Liver (tissue), 9 donors: Measurements from ENCODE around the gene RPS19BP1. TPM values are rescaled to one million over a fixed set of nuclear protein-coding genes. Genes with fewer than 3 reads are reported as not detected.

ENCODE experiments used
- DNase-seq: peaks from one replicate; pipeline ENCODE4 v3.0.0-alpha.2; 2017; ENCODE audit warnings: low spot score
- H3K27ac ChIP-seq, 2 donors: one replicate each; pipeline ENCODE4 v1.7.0; 2013; ENCODE audit warnings: inconsistent platforms in 2 of 2, low read length in 2 of 2, control low read depth in 1 of 2, low read depth in 1 of 2, mild to moderate bottlenecking in 1 of 2
- H3K27me3 ChIP-seq, 4 donors: one replicate each; pipeline versions ENCODE4 v1.6.1 to v1.7.0; 2013; ENCODE audit warnings: low read length in 3 of 4, inconsistent platforms in 1 of 4, mild to moderate bottlenecking in 1 of 4, moderate library complexity in 1 of 4; ENCODE audit not compliant: control insufficient read depth in 4 of 4, insufficient read depth in 4 of 4
- H3K36me3 ChIP-seq, 4 donors: one replicate each; pipeline versions ENCODE4 v1.6.1 to v1.7.0; 2013; ENCODE audit warnings: low read length in 3 of 4, mild to moderate bottlenecking in 3 of 4, low read depth in 1 of 4, moderate library complexity in 1 of 4; ENCODE audit not compliant: control insufficient read depth in 4 of 4, insufficient read depth in 3 of 4
- H3K4me1 ChIP-seq, 4 donors: one replicate each; pipeline versions ENCODE4 v1.6.1 to v1.7.0; 2013; ENCODE audit warnings: low read length in 3 of 4, mild to moderate bottlenecking in 3 of 4, moderate library complexity in 1 of 4; ENCODE audit not compliant: control insufficient read depth in 4 of 4, insufficient read depth in 4 of 4
- H3K4me3 ChIP-seq, 3 donors: one replicate each; pipeline versions ENCODE4 v1.6.1 to v1.7.0; 2013; ENCODE audit warnings: low read length in 3 of 3, control low read depth in 1 of 3, low read depth in 1 of 3, mild to moderate bottlenecking in 1 of 3
- H3K9ac ChIP-seq, 2 donors: one replicate each; pipeline ENCODE4 v1.7.0; 2013; ENCODE audit warnings: low read length in 2 of 2, mild to moderate bottlenecking in 2 of 2, moderate library complexity in 2 of 2, control low read depth in 1 of 2, low read depth in 1 of 2
- H3K9me3 ChIP-seq, 4 donors: one replicate each; pipeline versions ENCODE4 v1.6.1 to v1.7.0; 2013; ENCODE audit warnings: low read length in 3 of 4; ENCODE audit not compliant: control insufficient read depth in 4 of 4
- ATF3 ChIP-seq: IDR thresholded peaks from 2 replicates; pipeline ENCODE4 v1.6.1; 2016; ENCODE audit warnings: antibody characterized with exemption
- CTCF ChIP-seq: fragments of 150-350 bp; IDR thresholded peaks from 2 replicates; pipeline ENCODE4 v1.5.1; 2017; ENCODE audit warnings: improper control_type of control experiment, low read depth, low read length; ENCODE audit not compliant: missing input control
- EGR1 ChIP-seq, 2 donors: IDR thresholded peaks; 2 replicates each; pipeline ENCODE4 v1.6.1; 2016 to 2018; ENCODE audit warnings: antibody characterized with exemption in 2 of 2, low read depth in 2 of 2
- FOXA1 ChIP-seq: IDR thresholded peaks from 2 replicates; pipeline ENCODE4 v1.6.1; 2016; ENCODE audit warnings: antibody characterized with exemption
- FOXA2 ChIP-seq: IDR thresholded peaks from 2 replicates; pipeline ENCODE4 v1.6.1; 2016; ENCODE audit warnings: antibody characterized with exemption
- GABPA ChIP-seq, 2 donors: IDR thresholded peaks in 1 of 2; conservative IDR thresholded peaks in 1 of 2; 2 replicates each; pipeline ENCODE4 v1.6.1; 2016; ENCODE audit warnings: antibody characterized with exemption in 2 of 2, mild to moderate bottlenecking in 1 of 2, moderate library complexity in 1 of 2
- HNF4A ChIP-seq, 2 donors: conservative IDR thresholded peaks; 2 replicates each; pipeline ENCODE4 v1.6.1; 2016; ENCODE audit warnings: antibody characterized with exemption in 2 of 2, mild to moderate bottlenecking in 2 of 2
- HNF4G ChIP-seq: IDR thresholded peaks from 2 replicates; pipeline ENCODE4 v1.6.1; 2016; ENCODE audit warnings: antibody characterized with exemption
- JUND ChIP-seq, 2 donors: IDR thresholded peaks; 2 replicates each; pipeline ENCODE4 v1.6.1; 2016; ENCODE audit warnings: antibody characterized with exemption in 2 of 2
- MAX ChIP-seq: IDR thresholded peaks from 2 replicates; pipeline ENCODE4 v1.6.1; 2016; ENCODE audit warnings: antibody characterized with exemption
- NR2F2 ChIP-seq: IDR thresholded peaks from 2 replicates; pipeline ENCODE4 v1.6.1; 2016; ENCODE audit warnings: antibody characterized with exemption
- RAD21 ChIP-seq, 2 donors: IDR thresholded peaks; 2 replicates each; pipeline ENCODE4 v1.6.1; 2016; ENCODE audit warnings: antibody characterized with exemption in 2 of 2, mild to moderate bottlenecking in 2 of 2
- REST ChIP-seq: IDR thresholded peaks from 2 replicates; pipeline ENCODE4 v1.6.1; 2016; ENCODE audit warnings: antibody characterized with exemption, mild to moderate bottlenecking
- RXRA ChIP-seq, 2 donors: IDR thresholded peaks; 2 replicates each; pipeline ENCODE4 v1.6.1; 2017 to 2018; ENCODE audit warnings: antibody characterized with exemption in 2 of 2, mild to moderate bottlenecking in 1 of 2
- SP1 ChIP-seq: IDR thresholded peaks from 2 replicates; pipeline ENCODE4 v1.6.1; 2018; ENCODE audit warnings: antibody characterized with exemption, mild to moderate bottlenecking
- TAF1 ChIP-seq: conservative IDR thresholded peaks from 2 replicates; pipeline ENCODE4 v1.6.1; 2016; ENCODE audit warnings: antibody characterized with exemption, mild to moderate bottlenecking
- YY1 ChIP-seq: IDR thresholded peaks from 2 replicates; pipeline ENCODE4 v1.6.1; 2016; ENCODE audit warnings: antibody characterized with exemption, mild to moderate bottlenecking
- ZBTB33 ChIP-seq: IDR thresholded peaks from 2 replicates; pipeline ENCODE4 v1.6.1; 2016; ENCODE audit warnings: antibody characterized with exemption
- WGBS: extraction: QIAGEN DNeasy Blood & Tissue Kit; methylation state at CpG from one replicate; pipeline ENCODE4 v1.1.7; 2013; 5-methylcytosine and 5-hydroxymethylcytosine counted together
- polyA plus RNA-seq, 2 donors: library from polyadenylated mRNA; stranded (reverse) in 1 of 2; unstranded in 1 of 2; fragments of 200-250 nt in 1 of 2; fragments of >200 nt in 1 of 2; fragmentation: Nextera tagmentation in 1 of 2; extraction: Ambion mirVana in 1 of 2; gene quantifications; one replicate each; pipeline versions ENCODE4 v1.2.1 to v1.2.3, GENCODE V29; 2013 to 2015
- total RNA-seq, 2 donors: library from RNA; depleted of rRNA; stranded (reverse); fragments of >200 nt; gene quantifications; one replicate each; pipeline ENCODE4 v1.2.3, GENCODE V29; 2014
- donor health status: healthy.
- donor health status: healthy.
- donor health status: healthy.
- donor health status: healthy.
- donor health status: healthy.

The RPS19BP1 gene
- total and polyA plus RNA-seq, 4 donors: 36.3 to 89.6 (median 63.3) TPM

- Histone ChIP-seq H3K27me3 (no peaks in the 10 kb centered on the region), H3K27ac (peak overlapping the region in 1 of 2 donors; percentile 11), H3K36me3 (peaks cover 0 to 6% (median 4%) of the 10 kb centered on the region in 4 donors), H3K9ac (no peak overlapping the region), H3K4me3 (no peak overlapping the region), H3K4me1 (peaks cover 17 to 59% (median 52%) of the 10 kb centered on the region in 4 donors), H3K9me3 (no peaks in the 10 kb centered on the region)
- TF ChIP-seq JUND (IDR thresholded peaks at IDR 0.05) (no peak), ZBTB33 (no peak), SP1 (no peak), HNF4A (conservative IDR thresholded peaks at IDR 0.05) (no peak), REST (no peak), HNF4G (no peak), NR2F2 (no peak), EGR1 (IDR thresholded peaks at IDR 0.05; ENCODE audit: low read depth in 2 of 2) (no peak), RAD21 (IDR thresholded peaks at IDR 0.05) (no peak), FOXA2 (no peak), YY1 (no peak), TAF1 (no peak), FOXA1 (no peak), CTCF (no peak), RXRA (IDR thresholded peaks at IDR 0.05) (no peak), GABPA (IDR thresholded peaks at IDR 0.05 in 1 of 2, conservative IDR thresholded peaks at IDR 0.05 in 1 of 2) (no peak), MAX (no peak), ATF3 (no peak)
- DNase-seq: no peak
- 61% methylated on average over 17 of the region's 17 CpGs for WGBS
Observed at GRCh38 chr22:39529487-39529851, 3.1 kb downstream of the RPS19BP1 start.
